ENCODE measurements around the gene CD276. TPM values are rescaled to one million over a fixed set of nuclear protein-coding genes. Genes with fewer than 3 reads are reported as not detected.
"Not testable (repeated sequence)": the region's sequence is repeated elsewhere in the genome, so short reads cannot be mapped to it uniquely, and the experiment has no call there.

The CD276 gene
- polyA plus RNA-seq, 1 donor, result 67.2 TPM

- no peaks in the 10 kb centered on the region for H3K4me1 ChIP-seq (ENCODE audit: control insufficient read depth, insufficient read depth, low read length)
- H3K36me3 ChIP-seq (ENCODE audit: control insufficient read depth, insufficient read depth, low read length), result no peaks in the 10 kb centered on the region
- no peak for DNase-seq
- no peaks in the 10 kb centered on the region for H3K27me3 ChIP-seq (ENCODE audit: control insufficient read depth, insufficient read depth, low read length)
- H3K27ac ChIP-seq (ENCODE audit: low read length), result no peak overlapping the region
- H3K9me3 ChIP-seq (ENCODE audit: control insufficient read depth, low read depth, low read length), result no peaks in the 10 kb centered on the region
- 0% methylated on average over 1 of the region's 4 CpGs for WGBS (ENCODE audit: insufficient coverage, low lambda C conversion rate)
- H3K4me3 ChIP-seq (ENCODE audit: low read length), result no peak overlapping the region
Measured at GRCh38 chr15:73723191-73723590, 39.0 kb downstream of the CD276 start.

- H3K4me1 ChIP-seq (ENCODE audit: control insufficient read depth, insufficient read depth, low read length), result no peaks in the 10 kb centered on the region
- no peaks in the 10 kb centered on the region for H3K36me3 ChIP-seq (ENCODE audit: control insufficient read depth, insufficient read depth, low read length)
- no peaks in the 10 kb centered on the region for H3K27me3 ChIP-seq (ENCODE audit: control insufficient read depth, insufficient read depth, low read length)
- H3K27ac ChIP-seq (ENCODE audit: low read length), result no peak overlapping the region
- DNase-seq, result no peak
- no CpG with 5 or more reads among the region's 3 CpGs for WGBS (ENCODE audit: insufficient coverage, low lambda C conversion rate)
- no peaks in the 10 kb centered on the region for H3K9me3 ChIP-seq (ENCODE audit: control insufficient read depth, low read depth, low read length)
- H3K4me3 ChIP-seq (ENCODE audit: low read length), result no peak overlapping the region
Measured at GRCh38 chr15:73724212-73724611, 40.0 kb downstream of the CD276 start.

- Histone ChIP-seq H3K36me3 (ENCODE audit: control insufficient read depth, insufficient read depth, low read length) (no peaks in the 10 kb centered on the region), H3K27me3 (ENCODE audit: control insufficient read depth, insufficient read depth, low read length) (no peaks in the 10 kb centered on the region), H3K9me3 (ENCODE audit: control insufficient read depth, low read depth, low read length) (no peaks in the 10 kb centered on the region), H3K4me1 (ENCODE audit: control insufficient read depth, insufficient read depth, low read length) (no peaks in the 10 kb centered on the region), H3K27ac (ENCODE audit: low read length) (no peak overlapping the region), H3K4me3 (ENCODE audit: low read length) (no peak overlapping the region)
- no peak for DNase-seq
- no CpG with 5 or more reads among the region's 7 CpGs for WGBS (ENCODE audit: insufficient coverage, low lambda C conversion rate)
Measured at GRCh38 chr15:73727330-73727976, 43.3 kb downstream of the CD276 start.

- H3K9me3 ChIP-seq (ENCODE audit: control insufficient read depth, low read depth, low read length); DNase-seq; H3K4me1 ChIP-seq (ENCODE audit: control insufficient read depth, insufficient read depth, low read length); H3K27me3 ChIP-seq (ENCODE audit: control insufficient read depth, insufficient read depth, low read length); H3K36me3 ChIP-seq (ENCODE audit: control insufficient read depth, insufficient read depth, low read length); H3K4me3 ChIP-seq (ENCODE audit: low read length); H3K27ac ChIP-seq (ENCODE audit: low read length): not testable (repeated sequence)
- WGBS (ENCODE audit: insufficient coverage, low lambda C conversion rate), result no CpG with 5 or more reads among the region's 29 CpGs
Measured at GRCh38 chr15:73732051-73732450, 47.9 kb downstream of the CD276 start.

GRCh38 chr15:73732930-73733329, 48.7 kb downstream of the CD276 start:
- no peak for DNase-seq
- Histone ChIP-seq H3K9me3 (ENCODE audit: control insufficient read depth, low read depth, low read length) (no peaks in the 10 kb centered on the region), H3K4me3 (ENCODE audit: low read length) (no peak overlapping the region), H3K36me3 (ENCODE audit: control insufficient read depth, insufficient read depth, low read length) (no peaks in the 10 kb centered on the region), H3K4me1 (ENCODE audit: control insufficient read depth, insufficient read depth, low read length) (no peaks in the 10 kb centered on the region), H3K27ac (ENCODE audit: low read length) (no peak overlapping the region), H3K27me3 (ENCODE audit: control insufficient read depth, insufficient read depth, low read length) (peaks cover 6% of the 10 kb centered on the region)
- no CpG with 5 or more reads among the region's 3 CpGs for WGBS (ENCODE audit: insufficient coverage, low lambda C conversion rate)

GRCh38 chr15:73737535-73737934, 53.4 kb downstream of the CD276 start:
- WGBS (ENCODE audit: insufficient coverage, low lambda C conversion rate), result no CpG with 5 or more reads among the region's 7 CpGs
- DNase-seq, result no peak

GRCh38 chr15:73740152-73741048, 56.2 kb downstream of the CD276 start:
- no peaks in the 10 kb centered on the region for H3K9me3 ChIP-seq (ENCODE audit: control insufficient read depth, low read depth, low read length)
- WGBS (ENCODE audit: insufficient coverage, low lambda C conversion rate), result no CpG with 5 or more reads among the region's 25 CpGs
- no peaks in the 10 kb centered on the region for H3K36me3 ChIP-seq (ENCODE audit: control insufficient read depth, insufficient read depth, low read length)
- H3K4me3 ChIP-seq (ENCODE audit: low read length), result no peak overlapping the region
- H3K4me1 ChIP-seq (ENCODE audit: control insufficient read depth, insufficient read depth, low read length), result no peaks in the 10 kb centered on the region
- peaks cover 3% of the 10 kb centered on the region for H3K27me3 ChIP-seq (ENCODE audit: control insufficient read depth, insufficient read depth, low read length)
- DNase-seq, result no peak
- H3K27ac ChIP-seq (ENCODE audit: low read length), result no peak overlapping the region

More at GRCh38 chr15:73737535-73737934, 53.4 kb downstream of the CD276 start:
- Histone ChIP-seq H3K36me3 (ENCODE audit: control insufficient read depth, insufficient read depth, low read length) (no peaks in the 10 kb centered on the region), H3K27ac (ENCODE audit: low read length) (no peak overlapping the region), H3K4me3 (ENCODE audit: low read length) (no peak overlapping the region), H3K9me3 (ENCODE audit: control insufficient read depth, low read depth, low read length) (no peaks in the 10 kb centered on the region), H3K27me3 (ENCODE audit: control insufficient read depth, insufficient read depth, low read length) (peaks cover 6% of the 10 kb centered on the region), H3K4me1 (ENCODE audit: control insufficient read depth, insufficient read depth, low read length) (no peaks in the 10 kb centered on the region)

- H3K27me3 ChIP-seq (ENCODE audit: control insufficient read depth, insufficient read depth, low read length), result peaks cover 6% of the 10 kb centered on the region
- no CpG with 5 or more reads among the region's 3 CpGs for WGBS (ENCODE audit: insufficient coverage, low lambda C conversion rate)
- no peak for DNase-seq
Measured at GRCh38 chr15:73741321-73741836, 57.2 kb downstream of the CD276 start.

GRCh38 chr15:73744293-73744692, 60.1 kb downstream of the CD276 start:
- Histone ChIP-seq H3K27ac (ENCODE audit: low read length) (no peak overlapping the region), H3K9me3 (ENCODE audit: control insufficient read depth, low read depth, low read length) (no peaks in the 10 kb centered on the region), H3K4me3 (ENCODE audit: low read length) (no peak overlapping the region), H3K36me3 (ENCODE audit: control insufficient read depth, insufficient read depth, low read length) (no peaks in the 10 kb centered on the region), H3K27me3 (ENCODE audit: control insufficient read depth, insufficient read depth, low read length) (peaks cover 21% of the 10 kb centered on the region), H3K4me1 (ENCODE audit: control insufficient read depth, insufficient read depth, low read length) (no peaks in the 10 kb centered on the region)
- DNase-seq, result no peak
- no CpG with 5 or more reads among the region's 1 CpG for WGBS (ENCODE audit: insufficient coverage, low lambda C conversion rate)

More at GRCh38 chr15:73741321-73741836, 57.2 kb downstream of the CD276 start:
- Histone ChIP-seq H3K36me3 (ENCODE audit: control insufficient read depth, insufficient read depth, low read length) (no peaks in the 10 kb centered on the region), H3K4me3 (ENCODE audit: low read length) (no peak overlapping the region), H3K27ac (ENCODE audit: low read length) (no peak overlapping the region), H3K4me1 (ENCODE audit: control insufficient read depth, insufficient read depth, low read length) (no peaks in the 10 kb centered on the region), H3K9me3 (ENCODE audit: control insufficient read depth, low read depth, low read length) (no peaks in the 10 kb centered on the region)

GRCh38 chr15:73745073-73745472, 60.9 kb downstream of the CD276 start:
- no peak for DNase-seq
- 80% methylated on average over 1 of the region's 7 CpGs for WGBS (ENCODE audit: insufficient coverage, low lambda C conversion rate)
- H3K36me3 ChIP-seq (ENCODE audit: control insufficient read depth, insufficient read depth, low read length), result no peaks in the 10 kb centered on the region

More at GRCh38 chr15:73745073-73745472, 60.9 kb downstream of the CD276 start:
- H3K27ac ChIP-seq (ENCODE audit: low read length), result no peak overlapping the region
- H3K9me3 ChIP-seq (ENCODE audit: control insufficient read depth, low read depth, low read length), result no peaks in the 10 kb centered on the region
- H3K4me3 ChIP-seq (ENCODE audit: low read length), result no peak overlapping the region
- H3K27me3 ChIP-seq (ENCODE audit: control insufficient read depth, insufficient read depth, low read length), result peaks cover 27% of the 10 kb centered on the region
- no peaks in the 10 kb centered on the region for H3K4me1 ChIP-seq (ENCODE audit: control insufficient read depth, insufficient read depth, low read length)

Measured in large intestine (tissue), 3 donors.